PC-3 (cell line): ENCODE data around the gene MYH11.

Experiments
- EZH2 ChIP-seq: fragments of 300-600 bp; sonication (generic); IDR thresholded peaks from one replicate; pipeline ENCODE4 v1.6.1; 2017; ENCODE audit warnings: antibody characterized with exemption, mild to moderate bottlenecking, low read length; ENCODE audit not compliant: unreplicated experiment
- EZH2phosphoT487 ChIP-seq: fragments of 300-600 bp; sonication (generic); IDR thresholded peaks from 2 replicates; pipeline ENCODE4 v1.6.1; 2018; ENCODE audit warnings: mild to moderate bottlenecking, antibody characterized with exemption, low read length, borderline replicate concordance
- TF ChIP-seq, protein P1 (sequence below): fragments of 300-600 bp; sonication (generic); conservative IDR thresholded peaks from 2 replicates; pipeline ENCODE4 v1.5.1; 2017; ENCODE audit warnings: antibody characterized with exemption, low read depth, mild to moderate bottlenecking, low read length

DNA sequence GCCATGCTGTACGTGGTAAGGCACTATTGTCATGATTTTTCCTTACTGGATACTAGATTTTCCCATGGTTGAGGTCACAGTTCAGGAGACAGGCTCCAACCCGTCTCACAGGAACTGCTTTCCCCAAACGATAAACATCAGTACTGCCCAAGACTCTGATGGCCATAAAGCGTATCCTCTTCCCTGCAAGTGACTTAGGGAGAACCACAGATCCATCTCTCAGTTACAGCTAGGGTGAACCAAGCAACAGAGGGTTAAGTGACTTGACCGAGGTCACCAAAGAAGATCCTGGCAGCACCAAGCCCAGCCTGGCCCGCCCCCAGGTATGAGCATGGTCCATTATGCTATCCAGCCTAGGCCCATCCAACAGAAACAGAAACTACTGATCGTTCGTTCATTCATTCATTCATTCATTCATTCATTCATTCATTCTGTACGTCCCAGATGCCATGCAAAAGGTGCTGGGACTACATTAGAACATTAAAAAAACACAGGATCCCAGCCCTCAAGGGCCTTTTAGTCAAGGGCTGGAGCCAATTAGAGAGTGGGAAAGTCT, 31.0 kb downstream of the MYH11 start:
- TF ChIP-seq, protein P1, sequence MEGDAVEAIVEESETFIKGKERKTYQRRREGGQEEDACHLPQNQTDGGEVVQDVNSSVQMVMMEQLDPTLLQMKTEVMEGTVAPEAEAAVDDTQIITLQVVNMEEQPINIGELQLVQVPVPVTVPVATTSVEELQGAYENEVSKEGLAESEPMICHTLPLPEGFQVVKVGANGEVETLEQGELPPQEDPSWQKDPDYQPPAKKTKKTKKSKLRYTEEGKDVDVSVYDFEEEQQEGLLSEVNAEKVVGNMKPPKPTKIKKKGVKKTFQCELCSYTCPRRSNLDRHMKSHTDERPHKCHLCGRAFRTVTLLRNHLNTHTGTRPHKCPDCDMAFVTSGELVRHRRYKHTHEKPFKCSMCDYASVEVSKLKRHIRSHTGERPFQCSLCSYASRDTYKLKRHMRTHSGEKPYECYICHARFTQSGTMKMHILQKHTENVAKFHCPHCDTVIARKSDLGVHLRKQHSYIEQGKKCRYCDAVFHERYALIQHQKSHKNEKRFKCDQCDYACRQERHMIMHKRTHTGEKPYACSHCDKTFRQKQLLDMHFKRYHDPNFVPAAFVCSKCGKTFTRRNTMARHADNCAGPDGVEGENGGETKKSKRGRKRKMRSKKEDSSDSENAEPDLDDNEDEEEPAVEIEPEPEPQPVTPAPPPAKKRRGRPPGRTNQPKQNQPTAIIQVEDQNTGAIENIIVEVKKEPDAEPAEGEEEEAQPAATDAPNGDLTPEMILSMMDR = no peak
- TF ChIP-seq EZH2phosphoT487 (no peak), EZH2 (no peak)
